Astrocyte of the cerebellum (primary cell): Measurements from ENCODE around the gene LIN28A.

Source experiments
- DNase-seq: peaks from one replicate; pipeline ENCODE4 v3.0.0-alpha.2; 2011; ENCODE audit warnings: low read depth
- H3K4me3 ChIP-seq: 2 replicates; pipeline ENCODE4 v1.5.1; 2011; ENCODE audit warnings: mild to moderate bottlenecking, low read depth, low read length, moderate library complexity
- CTCF ChIP-seq: IDR thresholded peaks from 2 replicates; pipeline ENCODE4 v1.5.1; 2012; ENCODE audit warnings: low read length, low read depth, moderate library complexity, mild to moderate bottlenecking; ENCODE audit errors: missing control alignments
- in situ Hi-C: cut with HindIII; loops from 2 replicates; pipeline ENCODE4 v1.10.0; 2017; ENCODE audit warnings: low sequenced_read_pairs

LIN28A gene

GRCh38 chr1:26449868-26450267, 39.3 kb downstream of the LIN28A start:
- in situ Hi-C loops, result no loop called here
- H3K4me3 ChIP-seq, result no peak overlapping the region

GRCh38 chr1:26450908-26451307, 40.3 kb downstream of the LIN28A start:
- no peak for TF ChIP-seq CTCF
- in situ Hi-C loops, result no loop called here
- DNase-seq, result no peak

More at GRCh38 chr1:26449868-26450267, 39.3 kb downstream of the LIN28A start:
- DNase-seq, result no peak
- no peak for TF ChIP-seq CTCF

GRCh38 chr1:26452459-26453183, 42.0 kb downstream of the LIN28A start:
- in situ Hi-C loops, result no loop called here
- H3K4me3 ChIP-seq, result no peak overlapping the region
- no peak for DNase-seq
- no peak for TF ChIP-seq CTCF

More at GRCh38 chr1:26450908-26451307, 40.3 kb downstream of the LIN28A start:
- no peak overlapping the region for H3K4me3 ChIP-seq

- TF ChIP-seq CTCF, result no peak
- DNase-seq, result no peak
- H3K4me3 ChIP-seq, result no peak overlapping the region
- in situ Hi-C loops, result no loop called here
Observed at GRCh38 chr1:26459148-26459547, 48.5 kb downstream of the LIN28A start.

GRCh38 chr1:26459573-26460031, 49.0 kb downstream of the LIN28A start:
- no peak overlapping the region for H3K4me3 ChIP-seq
- in situ Hi-C loops, result no loop called here
- no peak for DNase-seq
- TF ChIP-seq CTCF, result no peak

GRCh38 chr1:26468911-26469310, 58.3 kb downstream of the LIN28A start:
- no peak for DNase-seq
- no peak overlapping the region for H3K4me3 ChIP-seq
- no peak for TF ChIP-seq CTCF
- in situ Hi-C loops, result no loop called here

GRCh38 chr1:26469558-26469957, 58.9 kb downstream of the LIN28A start:
- no peak overlapping the region for H3K4me3 ChIP-seq
- in situ Hi-C loops, result no loop called here
- TF ChIP-seq CTCF, result no peak
- no peak for DNase-seq
